Measurements from ENCODE around the gene GATA5.
"Not testable (repeated sequence)": the region's sequence is repeated elsewhere in the genome, so short reads cannot be mapped to it uniquely, and the experiment has no call there.

Gene GATA5

GRCh38 chr20:62430866-62431447 is 44.8 kb downstream of the GATA5 start:
- DNase-seq (ENCODE audit: low read depth in 2 of 2): no peak

GRCh38 chr20:62430311-62430853 is 45.4 kb downstream of the GATA5 start:
- DNase-seq (ENCODE audit: low read depth in 2 of 2): no peak

DNA sequence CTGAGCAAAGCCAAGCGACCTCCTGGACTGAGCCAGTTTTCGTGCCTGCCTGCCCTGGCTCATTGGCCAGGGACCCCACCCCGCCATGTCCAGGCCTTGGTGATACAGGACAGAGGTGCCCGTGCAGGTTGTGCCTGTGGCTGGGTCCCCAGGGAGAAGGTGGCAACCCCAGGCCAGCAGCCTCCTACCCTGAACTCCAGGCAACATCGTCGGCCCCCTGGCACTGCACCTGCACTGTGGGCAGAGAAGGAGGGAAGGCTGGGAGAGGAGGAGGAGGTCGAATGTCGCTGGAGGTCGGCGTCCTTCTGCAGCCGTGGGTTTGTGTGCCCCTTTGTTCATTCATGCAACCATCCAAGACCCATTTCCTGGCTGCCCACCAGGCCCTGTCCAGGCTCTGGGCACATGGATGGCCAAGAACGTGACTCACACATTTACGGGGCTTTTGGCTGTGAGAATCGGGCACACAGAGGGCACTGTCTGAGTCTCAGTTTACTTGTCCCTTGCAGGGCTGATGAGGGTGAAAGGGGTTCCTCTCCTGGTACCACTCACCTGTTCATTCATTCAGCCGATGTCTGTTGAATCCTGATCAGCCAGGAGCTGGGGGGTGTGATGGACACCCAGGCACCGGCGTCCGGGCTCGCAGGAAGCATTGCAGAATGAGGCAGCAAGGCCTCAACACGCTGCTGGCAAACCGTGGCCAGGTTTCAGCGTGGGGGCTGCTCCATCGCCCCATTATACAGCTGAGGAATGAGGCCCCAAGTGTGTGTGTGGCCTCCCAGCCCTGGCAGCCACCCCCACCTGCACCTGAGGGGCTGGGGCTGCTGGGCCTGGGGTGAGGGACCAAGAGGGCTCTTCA is 46.1 kb downstream of the GATA5 start:
- DNase-seq (ENCODE audit: low read depth in 2 of 2): no peak

- DNase-seq (ENCODE audit: low read depth in 2 of 2): no peak
Observed at GRCh38 chr20:62428396-62429295, 47.1 kb downstream of the GATA5 start.

DNA sequence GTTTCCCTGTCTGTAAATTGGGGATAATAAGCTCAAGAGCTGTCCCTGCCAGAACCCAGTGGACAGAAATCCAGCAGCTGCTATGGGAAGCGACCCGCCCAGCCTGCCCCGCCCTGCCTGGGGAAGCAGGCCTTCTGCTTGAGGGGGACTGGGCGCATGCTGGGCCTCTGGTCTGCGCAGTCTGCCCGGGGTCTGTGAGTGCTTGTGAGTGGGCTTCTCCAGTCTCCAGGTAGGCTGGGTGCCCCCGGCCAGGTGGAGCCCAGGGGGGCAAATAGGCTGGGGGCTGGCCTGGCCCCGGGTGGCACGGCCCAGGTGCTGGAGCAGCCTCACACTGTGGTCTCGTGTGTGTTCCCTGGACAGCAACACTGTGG is 47.8 kb downstream of the GATA5 start:
- DNase-seq (ENCODE audit: low read depth in 2 of 2): no peak

GRCh38 chr20:62427172-62428001 is 48.4 kb downstream of the GATA5 start, which contains the start of gene RBBP8NL:
Gene RBBP8NL (minus strand): TSS chr20:62427539. CDS start chr20:62419647, 7,892 bp downstream.
- DNase-seq (ENCODE audit: low read depth in 2 of 2): no peak

DNA sequence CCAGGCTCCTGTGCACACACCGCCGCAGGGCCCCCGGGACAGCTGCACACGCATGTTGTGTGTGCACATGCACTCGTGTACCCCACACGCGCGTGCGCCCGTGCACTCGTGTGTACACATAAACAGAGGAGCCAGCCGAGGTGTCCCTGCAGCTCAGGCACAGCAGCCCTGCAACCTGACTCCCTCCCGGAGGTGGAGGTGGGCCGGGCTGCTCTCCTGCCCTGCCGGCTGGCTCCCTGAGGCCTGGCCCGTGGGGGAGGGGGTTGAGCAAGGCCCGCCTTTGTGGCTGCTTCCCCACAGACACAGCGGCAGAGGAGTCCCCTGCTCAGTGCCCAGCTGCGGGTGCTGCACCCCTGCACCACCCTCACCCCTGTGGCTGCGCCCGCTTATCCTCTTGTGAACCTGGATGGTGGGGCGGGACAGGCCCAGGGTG is 49.1 kb downstream of the GATA5 start:
- no peak for DNase-seq (ENCODE audit: low read depth in 2 of 2)

DNA sequence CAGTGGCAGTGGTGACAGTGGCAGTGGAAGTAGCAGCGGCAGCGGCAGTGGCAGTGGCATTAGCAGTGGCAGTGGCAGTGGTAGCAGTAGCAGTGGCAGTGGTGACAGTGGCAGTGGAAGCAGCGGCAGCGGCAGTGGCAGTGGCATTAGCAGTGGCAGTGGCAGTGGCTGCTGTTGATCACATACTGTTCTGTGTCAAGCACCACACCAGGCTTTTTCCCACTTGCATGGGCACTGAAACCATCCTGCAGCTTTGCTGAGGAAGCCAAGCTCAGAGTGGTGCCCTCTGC is 49.8 kb downstream of the GATA5 start:
- not testable (repeated sequence) for DNase-seq (ENCODE audit: low read depth in 2 of 2)

- DNase-seq (ENCODE audit: low read depth in 2 of 2): no peak
Observed at GRCh38 chr20:62425281-62426058, 50.3 kb downstream of the GATA5 start.

DNA sequence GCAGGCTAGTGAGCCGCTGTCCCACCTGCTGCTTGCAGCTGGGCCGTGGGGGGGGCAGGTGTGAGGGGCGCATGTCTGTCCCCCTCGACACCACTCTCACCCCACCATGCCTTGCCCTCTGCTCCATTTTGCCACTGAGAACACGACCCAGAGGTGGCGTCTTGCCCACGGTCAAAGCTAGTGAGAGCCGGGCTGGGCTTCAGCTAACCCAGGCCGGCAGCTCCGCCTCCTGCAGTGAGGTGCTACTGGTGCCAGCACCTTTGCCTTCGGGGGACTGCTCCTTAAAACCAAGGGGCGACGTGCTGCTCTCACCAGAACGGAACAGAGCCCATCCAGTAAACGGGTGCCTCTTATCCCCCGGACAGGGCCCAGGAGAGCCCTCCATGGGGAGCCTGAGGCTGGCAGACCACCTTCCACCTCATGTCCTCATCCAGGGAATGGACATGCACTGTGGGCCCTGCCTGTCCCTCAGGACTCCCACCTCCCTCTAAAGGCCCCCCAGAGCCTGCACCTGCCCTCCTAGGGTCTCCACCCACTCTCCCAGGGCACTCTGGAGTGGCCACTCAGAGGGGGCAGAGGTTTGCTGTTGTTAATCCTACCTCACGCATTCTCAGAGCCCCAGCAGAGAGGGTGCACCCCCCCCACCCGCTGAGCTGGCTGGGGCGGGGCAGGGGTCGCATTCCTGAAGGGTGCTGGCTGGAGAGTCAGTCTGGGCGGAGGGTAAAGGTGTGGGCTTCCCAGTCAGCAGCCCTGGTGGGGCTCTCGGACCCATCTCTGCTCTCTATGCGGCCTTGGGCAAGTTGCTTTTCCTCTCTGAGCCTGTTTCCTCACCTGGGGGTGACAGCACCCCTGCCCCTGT is 51.3 kb downstream of the GATA5 start:
- no peak for DNase-seq (ENCODE audit: low read depth in 2 of 2)

GRCh38 chr20:62423326-62423706 is 52.5 kb downstream of the GATA5 start:
- DNase-seq (ENCODE audit: low read depth in 2 of 2): no peak

- DNase-seq (ENCODE audit: low read depth in 2 of 2): no peak
Observed at GRCh38 chr20:62422636-62423325, 53.0 kb downstream of the GATA5 start.

- no peak for DNase-seq (ENCODE audit: low read depth in 2 of 2)
Observed at GRCh38 chr20:62421716-62421990, 54.1 kb downstream of the GATA5 start.

GRCh38 chr20:62420846-62421715 is 54.7 kb downstream of the GATA5 start:
- DNase-seq (ENCODE audit: low read depth in 2 of 2): no peak

- no peak for DNase-seq (ENCODE audit: low read depth in 2 of 2)
Observed at GRCh38 chr20:62419759-62420158, 56.0 kb downstream of the GATA5 start.

DNA sequence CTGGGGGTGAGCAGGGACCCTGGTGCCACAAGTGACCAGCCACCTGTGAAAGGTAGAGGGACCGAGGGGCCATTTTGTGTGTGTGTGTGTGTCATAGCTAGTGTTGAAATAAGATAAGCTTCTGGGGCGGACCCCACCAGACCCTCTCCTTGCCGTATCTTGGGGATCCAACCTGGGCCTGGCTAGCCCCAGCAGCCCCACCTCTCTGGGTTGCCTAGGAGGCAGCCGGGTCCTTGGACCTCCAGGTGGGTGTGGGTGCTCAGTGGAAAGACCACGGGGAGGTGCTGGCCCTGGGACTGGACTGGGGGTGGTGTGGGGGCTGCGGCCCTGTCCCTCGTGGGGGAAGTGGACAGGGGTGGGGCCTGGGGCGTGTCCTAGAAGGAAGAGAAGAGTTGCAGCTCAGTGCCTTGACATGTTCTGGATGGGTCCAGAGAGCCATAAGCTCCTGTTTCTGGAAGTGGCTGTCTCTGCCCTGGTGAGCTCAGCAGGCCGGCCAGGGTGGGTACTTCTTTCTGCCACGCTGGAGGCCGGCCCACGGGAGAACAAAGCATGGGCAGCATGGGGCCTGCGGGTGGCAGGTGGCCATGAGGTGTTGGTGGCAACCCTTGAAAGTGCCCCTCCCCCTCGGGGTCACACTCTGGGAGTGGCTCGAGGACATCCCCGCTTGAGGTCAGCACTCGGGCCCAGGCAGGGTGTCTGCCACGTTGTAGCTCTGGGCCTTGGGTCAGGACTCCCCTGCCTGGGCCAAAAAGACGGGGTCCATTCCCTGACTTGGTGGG is 56.9 kb downstream of the GATA5 start:
- no peak for DNase-seq (ENCODE audit: low read depth in 2 of 2)

DNA sequence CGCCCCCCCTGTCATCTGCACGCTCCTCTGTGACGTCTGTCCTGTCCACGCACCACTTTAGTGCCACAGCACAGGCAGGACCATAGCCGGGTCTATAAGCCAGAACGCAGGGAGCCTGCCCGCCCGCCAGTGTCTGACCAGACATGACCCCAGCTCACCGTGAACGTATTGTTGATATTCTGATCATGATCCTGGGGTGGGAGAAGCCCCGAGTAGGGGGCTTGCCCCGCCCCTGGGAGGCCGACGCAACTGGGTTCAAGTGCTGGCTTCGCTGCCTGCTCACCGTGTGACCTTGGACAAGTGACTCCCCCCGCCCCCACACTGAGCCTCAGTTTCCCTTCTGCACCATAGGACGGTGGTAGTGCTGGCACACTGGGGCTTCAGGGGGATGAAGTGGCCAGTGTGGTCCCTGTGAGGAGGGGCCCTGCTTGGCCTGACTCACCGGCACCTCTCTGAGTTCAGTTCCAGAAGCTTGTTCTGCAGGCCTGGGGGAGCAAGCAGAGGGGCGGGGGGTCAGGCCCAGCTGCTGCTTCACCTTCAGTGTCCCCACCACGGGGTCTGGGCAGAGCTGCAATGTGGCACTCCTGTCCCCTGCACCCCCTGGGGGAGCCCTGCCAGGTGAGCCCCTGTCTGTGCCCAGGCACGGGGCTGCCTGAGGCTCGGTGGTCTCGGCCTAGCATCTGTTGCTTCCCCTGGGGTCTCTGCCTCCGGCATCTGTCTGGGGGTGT is 57.6 kb downstream of the GATA5 start:
- DNase-seq (ENCODE audit: low read depth in 2 of 2): no peak
